Smooth muscle cell (in vitro differentiated cells): Measurements from ENCODE around the gene TGFBR2. TPM values are rescaled to one million over a fixed set of nuclear protein-coding genes. Genes with fewer than 3 reads are reported as not detected.
"Not testable (repeated sequence)": the region's sequence is repeated elsewhere in the genome, so short reads cannot be mapped to it uniquely, and the experiment has no call there.

Source experiments
- DNase-seq: peaks from one replicate; lab custom pipeline; 2025; ENCODE audit not compliant: unreplicated experiment; lab: John Stamatoyannopoulos, UW
- H2AFZ ChIP-seq: fragments of 200-600 bp; sonication (generic); 2 replicates; pipeline ENCODE4 v1.6.0; 2016; ENCODE audit warnings: antibody characterized with exemption, low read depth, mild to moderate bottlenecking
- H3F3A ChIP-seq: fragments of 200-600 bp; sonication (generic); 2 replicates; pipeline ENCODE4 v1.6.0; 2017; ENCODE audit warnings: antibody characterized with exemption, low read depth
- H3K27ac ChIP-seq: fragments of 200-600 bp; sonication (generic); 2 replicates; pipeline ENCODE4 v1.5.1; 2016; ENCODE audit warnings: low read depth, mild to moderate bottlenecking
- H3K27me3 ChIP-seq: fragments of 200-600 bp; sonication (generic); 2 replicates; pipeline ENCODE4 v1.6.1; 2016; ENCODE audit warnings: low read depth, mild to moderate bottlenecking
- H3K36me3 ChIP-seq: fragments of 200-600 bp; sonication (generic); 2 replicates; pipeline ENCODE4 v1.5.1; 2016; ENCODE audit warnings: low read depth
- H3K4me1 ChIP-seq: fragments of 200-600 bp; sonication (generic); 2 replicates; pipeline ENCODE4 v1.5.1; 2016; ENCODE audit warnings: low read depth
- H3K4me2 ChIP-seq: fragments of 200-600 bp; sonication (generic); 2 replicates; pipeline ENCODE4 v1.6.0; 2016; ENCODE audit warnings: mild to moderate bottlenecking
- H3K4me3 ChIP-seq: fragments of 200-600 bp; sonication (generic); 2 replicates; pipeline ENCODE4 v1.5.1; 2016; ENCODE audit warnings: mild to moderate bottlenecking
- H3K79me2 ChIP-seq: fragments of 200-600 bp; sonication (generic); 2 replicates; pipeline ENCODE4 v1.6.0; 2016; ENCODE audit warnings: low read depth, mild to moderate bottlenecking
- H3K9ac ChIP-seq: fragments of 200-600 bp; sonication (generic); 2 replicates; pipeline ENCODE4 v1.6.0; 2016; ENCODE audit warnings: low read depth
- H3K9me3 ChIP-seq: fragments of 200-600 bp; sonication (generic); replicated peaks from 2 replicates; pipeline ENCODE4 v1.5.1; 2016; ENCODE audit warnings: low read depth
- H4K20me1 ChIP-seq: fragments of 200-600 bp; sonication (generic); 2 replicates; pipeline ENCODE4 v1.6.0; 2016; ENCODE audit warnings: low read depth
- CTCF ChIP-seq: fragments of 200-600 bp; sonication (generic); IDR thresholded peaks from 2 replicates; pipeline ENCODE4 v1.5.1; 2017; ENCODE audit warnings: borderline replicate concordance, mild to moderate bottlenecking, antibody characterized with exemption; ENCODE audit not compliant: insufficient read depth, poor library complexity, severe bottlenecking
- WGBS: methylation state at CpG from one replicate; pipeline ENCODE4 v1.1.7; 2016; ENCODE audit warnings: low lambda C conversion rate; 5-methylcytosine and 5-hydroxymethylcytosine counted together
- polyA plus RNA-seq: library from polyadenylated mRNA; unstranded; fragments of >200 nt; fragmentation: Nextera tagmentation; extraction: Ambion mirVana; gene quantifications from 2 replicates; pipeline ENCODE4 v1.2.1, GENCODE V29; 2016
- total RNA-seq: library from RNA; depleted of rRNA; stranded (reverse); fragments of >200 nt; gene quantifications from 2 replicates; pipeline ENCODE4 v1.2.3, GENCODE V29; 2014

TGFBR2 gene
- total and polyA plus RNA-seq, 2 experiments from 2014 or later, result 39.6 to 53.7 TPM

DNA sequence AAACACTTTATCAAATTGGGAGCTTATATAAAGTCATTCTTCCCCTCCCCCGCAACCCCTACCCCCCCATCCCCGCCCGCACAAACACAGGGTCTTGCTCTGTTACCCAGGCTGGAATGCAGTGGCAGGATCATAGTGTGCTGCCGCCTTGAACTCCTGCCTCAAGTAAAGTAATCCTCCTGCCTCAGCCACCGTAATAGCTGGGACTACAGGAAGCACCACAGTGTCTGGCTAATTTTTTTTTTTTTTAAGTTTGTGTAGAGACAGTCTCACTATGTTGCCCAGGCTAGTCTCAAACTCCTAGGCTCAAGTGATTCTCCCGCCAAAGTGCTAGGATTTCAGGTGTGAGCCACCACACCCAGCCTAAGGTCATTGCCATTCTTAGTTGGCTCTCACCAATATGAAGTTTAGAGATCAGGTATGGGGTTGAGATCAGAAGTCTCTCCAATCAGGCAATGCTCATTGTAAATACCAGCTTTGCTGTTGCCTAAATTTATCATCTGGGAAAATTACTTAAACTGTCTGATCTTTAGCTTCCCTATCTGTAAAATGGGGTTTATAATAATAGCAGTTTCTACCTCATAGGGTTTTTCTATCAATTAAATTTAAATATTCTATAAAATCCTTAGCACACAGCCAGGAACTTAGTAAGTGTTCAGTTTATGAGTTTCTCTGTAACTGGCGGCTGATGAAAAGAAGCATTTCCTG lies 60.3 kb downstream of the TGFBR2 start:
- Histone ChIP-seq H3K36me3 (peaks cover 5% of the 10 kb centered on the region), H3F3A (peaks cover 4% of the 10 kb centered on the region), H3K27ac (peak overlapping the region; percentile 24), H4K20me1 (no peaks in the 10 kb centered on the region), H3K4me2 (peak overlapping the region; percentile 24), H2AFZ (no peak overlapping the region), H3K79me2 (no peaks in the 10 kb centered on the region), H3K4me3 (no peak overlapping the region), H3K9ac (no peak overlapping the region), H3K9me3 (no peaks in the 10 kb centered on the region), H3K27me3 (no peaks in the 10 kb centered on the region), H3K4me1 (peaks cover 24% of the 10 kb centered on the region)
- no peak for TF ChIP-seq CTCF
- DNase-seq, result no peak
- 16% methylated on average over 7 of the region's 7 CpGs for WGBS

DNA sequence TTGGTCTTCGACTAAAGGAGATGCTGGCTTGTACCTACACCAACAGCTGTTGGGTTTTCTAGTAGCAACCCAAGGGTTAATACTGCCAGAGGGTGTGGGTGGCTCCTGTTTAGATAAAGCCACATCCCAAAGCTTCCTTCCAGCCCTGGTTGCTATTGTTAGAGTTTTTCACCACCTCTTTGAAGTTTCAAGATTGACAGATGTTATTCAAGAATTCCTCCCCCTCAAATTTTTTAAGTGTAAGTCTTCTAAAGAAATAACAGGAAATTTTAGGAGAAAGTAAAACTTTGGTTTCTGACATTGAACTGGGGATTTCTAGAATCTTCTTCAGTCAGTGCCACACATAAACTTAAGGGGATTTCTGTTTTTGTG lies 60.9 kb downstream of the TGFBR2 start:
- Histone ChIP-seq H3K36me3 (peaks cover 5% of the 10 kb centered on the region), H3K9me3 (no peaks in the 10 kb centered on the region), H3K4me1 (peaks cover 24% of the 10 kb centered on the region), H3K4me3 (no peak overlapping the region), H4K20me1 (no peaks in the 10 kb centered on the region), H3K4me2 (peak overlapping the region; percentile 3), H3K27me3 (no peaks in the 10 kb centered on the region), H3K9ac (no peak overlapping the region), H3K27ac (peak overlapping the region; percentile 24), H3F3A (peaks cover 4% of the 10 kb centered on the region), H2AFZ (no peak overlapping the region), H3K79me2 (no peaks in the 10 kb centered on the region)
- no peak for TF ChIP-seq CTCF
- WGBS, result 12% methylated on average over 1 of the region's 1 CpG
- DNase-seq, result no peak

DNA sequence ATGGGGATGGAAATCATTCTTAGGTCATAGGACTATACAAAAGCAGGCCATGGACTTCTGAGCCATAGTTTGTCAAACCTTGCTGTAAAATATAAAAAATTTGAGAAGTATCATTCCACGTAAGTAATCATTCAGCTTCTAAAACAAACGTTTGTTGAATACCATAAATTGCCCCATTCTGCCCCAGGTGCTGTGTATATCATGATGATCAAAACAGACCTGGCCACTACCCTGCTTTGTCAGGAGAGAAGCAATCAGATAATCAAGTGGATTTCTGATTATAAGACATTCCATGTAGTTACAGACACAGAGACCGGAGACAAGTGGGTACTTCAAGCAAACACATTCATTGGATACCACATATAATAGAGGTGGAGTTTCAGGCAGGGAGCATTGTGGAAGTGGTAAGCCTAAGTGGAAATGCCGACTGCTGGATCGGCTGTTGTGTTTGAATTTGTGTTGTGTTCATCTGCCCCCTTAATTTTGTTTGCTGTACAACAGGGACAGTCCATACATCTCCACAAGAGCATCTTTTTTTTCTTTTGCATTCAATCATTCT lies 61.7 kb downstream of the TGFBR2 start:
- peak overlapping the region; percentile 24 for H3K27ac ChIP-seq
- TF ChIP-seq CTCF, result no peak
- H3K27me3 ChIP-seq, result no peaks in the 10 kb centered on the region
- H3F3A ChIP-seq, result peaks cover 4% of the 10 kb centered on the region
- H3K79me2 ChIP-seq, result no peaks in the 10 kb centered on the region
- H3K36me3 ChIP-seq, result peaks cover 8% of the 10 kb centered on the region
- H3K4me1 ChIP-seq, result peaks cover 24% of the 10 kb centered on the region
- no peaks in the 10 kb centered on the region for H4K20me1 ChIP-seq
- no peak overlapping the region for H3K4me2 ChIP-seq
- no peak overlapping the region for H2AFZ ChIP-seq
- H3K4me3 ChIP-seq, result no peak overlapping the region
- WGBS, result 72% methylated on average over 5 of the region's 5 CpGs
- no peak for DNase-seq
- H3K9ac ChIP-seq, result no peak overlapping the region
- H3K9me3 ChIP-seq, result no peaks in the 10 kb centered on the region

DNA sequence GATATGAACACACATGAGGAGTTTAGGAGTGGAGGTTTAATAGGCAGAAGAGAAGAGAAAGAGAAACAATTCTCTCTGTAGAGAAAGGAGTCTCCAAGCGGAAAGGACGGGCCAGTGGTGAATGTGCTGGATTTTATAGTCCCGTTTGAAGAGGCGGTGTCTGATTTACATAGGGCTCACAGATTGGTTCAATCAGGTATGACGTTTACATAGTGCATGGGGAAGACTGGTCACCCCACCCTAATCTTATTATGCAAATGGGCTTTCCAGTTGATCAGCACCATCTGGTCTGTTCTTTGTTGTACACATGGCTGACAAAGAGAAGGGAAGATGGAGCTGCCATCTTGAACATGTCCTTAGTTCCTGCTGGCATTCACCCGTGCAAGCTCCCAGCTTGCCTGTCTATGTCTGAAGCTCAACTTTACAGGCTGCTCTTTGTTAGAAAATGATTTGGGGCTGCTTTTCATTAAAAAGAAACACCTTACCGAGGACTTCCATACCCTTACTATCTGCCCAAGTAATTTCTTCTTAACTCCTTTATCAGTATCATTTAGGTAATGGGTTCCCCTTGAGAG lies 63.0 kb downstream of the TGFBR2 start:
- H3K4me1 ChIP-seq, result peaks cover 24% of the 10 kb centered on the region
- H3K4me3 ChIP-seq, H3K9ac ChIP-seq, H2AFZ ChIP-seq, H3F3A ChIP-seq, H3K27me3 ChIP-seq, H3K27ac ChIP-seq, H3K4me2 ChIP-seq, H4K20me1 ChIP-seq, DNase-seq, H3K9me3 ChIP-seq, H3K79me2 ChIP-seq: not testable (repeated sequence)
- 95% methylated on average over 7 of the region's 7 CpGs for WGBS
- peaks cover 12% of the 10 kb centered on the region for H3K36me3 ChIP-seq
